ENCODE results near the gene CD163. TPM values are rescaled to one million over a fixed set of nuclear protein-coding genes. Genes with fewer than 3 reads are reported as not detected.
"Not testable (repeated sequence)": the region's sequence is repeated elsewhere in the genome, so short reads cannot be mapped to it uniquely, and the experiment has no call there.

CD163 gene
- polyA plus RNA-seq, 1 donor, result 14.5 TPM

DNA sequence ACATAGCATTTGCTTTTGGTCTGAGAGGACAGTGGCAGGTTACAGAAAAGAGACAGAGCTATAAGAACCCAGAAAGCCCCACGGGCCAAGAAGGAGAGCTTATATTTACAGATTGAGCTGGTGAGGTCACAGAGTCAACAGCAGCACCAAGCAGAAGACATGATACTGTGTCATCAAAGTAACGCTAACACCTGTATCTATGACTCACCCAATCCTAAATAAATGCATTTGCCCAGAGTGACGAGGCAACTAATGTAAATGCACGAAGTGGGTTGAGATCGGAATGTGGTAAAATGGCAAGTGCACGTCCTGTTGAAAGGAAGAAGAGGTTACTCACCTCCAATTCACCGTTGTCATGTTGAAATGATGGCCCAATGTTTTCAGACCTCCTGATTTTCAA lies 52.9 kb downstream of the CD163 start:
- DNase-seq (ENCODE audit: low read depth), result no peak

DNA sequence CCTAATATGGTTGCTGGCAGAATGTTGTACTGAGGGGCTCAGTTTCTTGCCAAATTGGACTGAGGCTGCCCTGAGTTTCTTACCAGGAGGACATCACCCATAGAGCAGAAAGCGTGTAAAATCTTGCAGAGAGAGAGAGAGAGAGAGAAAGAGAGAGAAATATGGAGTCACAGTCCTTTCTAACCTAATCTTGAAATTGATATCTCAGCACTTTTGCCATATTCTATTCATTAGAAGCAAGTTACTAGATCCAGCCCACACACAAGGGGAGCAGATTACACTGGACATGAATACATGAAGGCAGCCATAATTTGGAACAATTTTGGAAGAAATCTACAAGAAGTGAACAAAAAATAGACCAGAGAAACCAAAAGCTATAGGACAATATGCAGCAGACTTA lies 55.5 kb downstream of the CD163 start:
- no peak for DNase-seq (ENCODE audit: low read depth)

DNA sequence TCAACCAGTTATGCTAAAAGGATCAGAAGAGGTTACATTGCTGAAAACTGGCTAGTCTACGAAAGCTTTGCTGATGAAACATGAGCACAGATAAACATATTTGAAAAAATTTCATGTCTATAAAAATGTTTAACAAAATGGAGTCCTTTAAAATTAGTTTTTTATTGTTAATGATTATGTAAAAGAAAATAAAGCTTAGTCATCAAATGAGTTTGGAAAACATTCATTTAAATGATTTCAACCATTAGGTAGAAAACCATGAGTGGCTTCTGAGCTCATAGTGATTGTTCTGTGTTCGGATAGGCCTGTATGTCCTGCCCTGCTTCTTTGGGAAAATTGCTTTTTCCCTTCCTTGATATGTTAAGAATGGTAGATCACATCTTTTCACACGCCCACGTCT lies 59.0 kb downstream of the CD163 start:
- no peak for DNase-seq (ENCODE audit: low read depth)

DNA sequence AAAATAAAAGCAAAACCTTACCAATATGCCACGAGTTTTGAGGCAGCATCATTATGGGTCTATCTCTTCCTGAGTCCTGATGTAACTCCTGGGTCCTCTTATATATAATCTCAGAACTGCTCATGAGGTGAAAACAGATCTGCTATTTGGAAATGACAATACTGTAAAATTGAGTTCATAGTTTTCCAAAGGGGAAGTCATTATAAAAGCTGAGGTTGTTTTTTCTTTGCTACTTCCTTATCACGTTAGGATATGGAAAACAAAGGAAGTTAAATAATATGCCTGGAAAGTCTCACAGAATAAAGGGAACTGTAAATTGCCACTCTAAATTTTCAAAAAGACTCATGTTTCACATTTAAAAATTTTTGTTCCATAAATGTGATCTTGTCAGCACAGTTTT lies 59.5 kb downstream of the CD163 start, which contains the start of gene CD163L1:
Gene CD163L1 (minus strand): TSS at position 78 of the 400 bp plus-strand sequence. CDS start 26 bp downstream, at position 52.
- DNase-seq (ENCODE audit: low read depth), result no peak

DNA sequence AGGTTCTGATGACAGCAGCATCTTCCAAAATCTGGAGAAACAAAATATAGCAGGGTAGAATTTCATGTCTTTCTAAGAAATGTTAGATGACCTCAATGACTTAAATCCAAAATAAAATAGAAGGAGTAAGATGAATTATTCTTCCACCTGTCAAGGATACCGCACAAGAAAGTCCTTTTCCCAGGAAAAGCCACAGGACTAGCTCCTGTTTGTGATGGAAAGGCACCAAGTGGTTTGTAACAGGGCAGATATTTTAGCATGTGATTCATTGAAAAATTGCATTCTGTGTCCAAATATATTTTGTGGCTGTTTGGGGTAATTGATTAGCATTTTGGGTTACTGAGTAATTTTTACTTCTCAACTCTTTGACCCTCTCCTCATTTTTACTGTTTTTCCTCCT lies 62.4 kb downstream of the CD163 start:
- DNase-seq (ENCODE audit: low read depth), result no peak

DNA sequence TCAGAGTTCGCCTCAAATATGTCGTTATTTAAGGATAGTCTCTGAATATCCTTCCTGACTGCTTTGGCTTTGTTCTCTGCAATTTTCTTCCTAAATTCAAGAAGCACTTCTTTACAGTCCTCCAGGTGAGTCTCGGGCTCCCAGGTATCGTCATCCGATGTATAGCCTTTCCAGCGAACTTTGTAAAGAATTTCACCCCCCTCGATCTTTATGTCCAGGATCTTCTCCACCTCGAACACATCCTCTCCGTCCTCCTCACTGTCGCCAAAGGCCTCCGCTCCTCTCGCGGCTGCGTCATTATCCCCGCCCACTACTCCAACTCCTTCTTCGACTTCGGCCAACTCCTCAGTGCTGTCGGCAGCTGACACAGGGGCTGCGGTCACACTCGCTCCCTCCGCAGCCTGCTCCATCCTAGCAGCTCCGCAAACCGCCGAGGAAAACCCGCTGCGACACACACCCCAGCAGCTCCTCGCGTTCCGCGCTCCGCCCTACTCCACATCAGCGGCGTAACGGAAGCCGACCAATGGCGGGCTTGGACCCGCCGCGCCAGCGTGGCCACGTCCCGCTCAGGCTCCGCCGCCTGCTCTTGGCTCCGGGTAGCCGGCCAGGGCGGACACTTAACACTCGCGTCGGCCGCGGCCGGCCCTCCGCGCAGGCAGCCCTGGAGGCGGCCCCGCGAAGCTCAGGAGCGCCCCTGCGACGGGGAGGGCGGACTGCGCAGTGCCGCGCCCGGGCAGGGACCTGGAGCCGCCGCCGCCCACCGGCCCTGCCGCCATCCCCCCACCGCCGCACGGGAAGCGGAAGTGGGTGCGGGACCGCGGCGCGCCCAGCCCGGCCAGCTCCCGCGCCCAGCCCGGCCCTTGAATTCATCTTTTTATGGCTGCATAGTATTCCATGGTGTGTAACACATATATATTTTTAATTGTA lies 63.7 kb downstream of the CD163 start:
- no peak for DNase-seq (ENCODE audit: low read depth)

DNA sequence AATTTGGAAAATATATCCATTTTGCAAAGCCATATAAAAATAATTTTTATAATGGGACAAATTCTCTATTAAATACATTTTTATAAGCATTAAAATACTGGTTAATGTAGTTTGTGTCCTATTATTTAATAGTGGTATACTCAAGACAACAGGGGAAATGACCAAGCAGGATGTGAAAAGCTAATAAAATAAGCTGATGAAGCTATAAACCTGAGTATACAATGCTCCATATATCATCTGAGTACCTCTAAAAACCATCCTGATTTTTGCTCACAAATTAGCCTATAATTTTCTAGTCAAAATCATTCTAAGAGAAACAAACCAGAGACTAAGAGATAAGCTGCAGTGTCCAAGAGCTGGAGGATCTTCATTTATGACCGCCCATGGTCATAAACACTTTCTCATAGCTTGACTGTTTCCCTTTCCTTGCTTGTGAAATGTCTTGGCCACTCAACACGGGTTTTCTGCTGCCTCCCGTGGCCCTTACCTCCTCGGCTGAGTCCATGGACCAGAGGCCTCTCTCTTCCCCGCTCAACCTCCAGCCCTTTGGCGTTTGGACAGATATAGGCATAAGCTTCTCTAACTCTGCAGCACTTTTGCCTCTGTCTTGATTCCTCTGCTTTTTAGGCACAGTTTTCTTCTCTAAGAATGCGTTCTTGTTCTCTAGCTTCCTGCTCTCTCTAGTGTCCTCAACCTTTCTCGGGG lies 65.1 kb downstream of the CD163 start:
- not testable (repeated sequence) for DNase-seq (ENCODE audit: low read depth)

DNA sequence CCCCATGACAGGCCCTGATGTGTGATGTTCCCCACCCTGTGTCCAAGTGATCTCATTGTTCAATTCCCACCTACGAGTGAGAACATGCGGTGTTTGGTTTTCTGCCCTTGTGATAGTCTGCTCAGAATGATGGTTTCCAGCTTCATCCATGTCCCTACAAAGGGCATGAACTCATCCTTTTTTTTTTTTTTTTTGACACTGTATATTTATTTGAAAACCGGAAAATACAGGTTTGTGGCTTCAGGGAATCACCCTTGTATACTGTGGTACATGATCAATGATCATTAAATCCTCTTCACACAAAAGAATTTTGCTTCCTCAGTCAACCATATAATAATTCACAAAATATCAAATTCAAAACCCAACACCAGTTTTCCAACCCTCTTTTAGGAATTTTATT lies 66.1 kb downstream of the CD163 start:
- not testable (repeated sequence) for DNase-seq (ENCODE audit: low read depth)

DNA sequence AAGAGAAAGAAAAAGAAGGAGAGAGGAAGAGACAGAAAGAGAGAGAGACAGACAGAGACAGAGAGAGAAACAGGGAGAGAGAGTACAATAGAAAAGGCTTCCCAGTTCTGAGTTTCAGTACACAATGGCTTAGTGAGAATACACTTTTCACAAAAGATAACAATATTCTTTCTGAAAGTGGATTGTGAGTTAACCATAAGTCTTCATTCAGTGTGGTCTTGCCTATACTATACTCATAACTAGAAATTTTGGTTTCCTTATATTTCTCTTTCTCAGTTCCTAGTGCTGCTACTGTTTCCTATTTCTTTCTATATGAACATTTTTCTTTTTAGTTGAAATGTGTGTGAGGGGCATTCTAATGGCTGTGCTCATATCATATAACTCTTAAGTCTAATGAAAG lies 68.9 kb downstream of the CD163 start:
- no peak for DNase-seq (ENCODE audit: low read depth)

DNA sequence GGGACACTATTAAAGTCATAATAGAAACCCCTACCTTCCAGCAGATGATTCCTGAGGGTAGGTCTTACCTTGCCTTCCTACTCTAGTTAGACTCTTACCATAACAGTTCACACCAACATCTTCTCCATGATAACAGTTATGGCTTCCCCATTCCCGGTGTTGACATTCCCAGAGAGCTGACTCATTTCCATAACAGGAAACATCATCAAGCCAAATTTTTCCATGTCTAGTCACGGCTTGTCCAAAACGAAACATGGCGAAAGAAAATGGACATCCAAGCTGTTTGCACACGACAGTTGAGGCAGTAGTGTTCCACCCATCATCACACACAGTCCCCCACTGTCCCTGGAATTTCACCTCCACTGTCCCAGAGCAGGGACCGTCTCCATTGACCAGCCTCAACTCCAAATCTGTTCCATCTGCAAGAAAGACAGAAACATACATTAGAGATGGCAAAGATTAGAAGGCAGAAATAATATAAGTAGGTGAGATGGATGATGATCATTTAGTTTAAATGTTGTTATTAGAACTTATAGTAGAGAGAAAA lies 70.2 kb downstream of the CD163 start:
- DNase-seq (ENCODE audit: low read depth), result no peak

DNA sequence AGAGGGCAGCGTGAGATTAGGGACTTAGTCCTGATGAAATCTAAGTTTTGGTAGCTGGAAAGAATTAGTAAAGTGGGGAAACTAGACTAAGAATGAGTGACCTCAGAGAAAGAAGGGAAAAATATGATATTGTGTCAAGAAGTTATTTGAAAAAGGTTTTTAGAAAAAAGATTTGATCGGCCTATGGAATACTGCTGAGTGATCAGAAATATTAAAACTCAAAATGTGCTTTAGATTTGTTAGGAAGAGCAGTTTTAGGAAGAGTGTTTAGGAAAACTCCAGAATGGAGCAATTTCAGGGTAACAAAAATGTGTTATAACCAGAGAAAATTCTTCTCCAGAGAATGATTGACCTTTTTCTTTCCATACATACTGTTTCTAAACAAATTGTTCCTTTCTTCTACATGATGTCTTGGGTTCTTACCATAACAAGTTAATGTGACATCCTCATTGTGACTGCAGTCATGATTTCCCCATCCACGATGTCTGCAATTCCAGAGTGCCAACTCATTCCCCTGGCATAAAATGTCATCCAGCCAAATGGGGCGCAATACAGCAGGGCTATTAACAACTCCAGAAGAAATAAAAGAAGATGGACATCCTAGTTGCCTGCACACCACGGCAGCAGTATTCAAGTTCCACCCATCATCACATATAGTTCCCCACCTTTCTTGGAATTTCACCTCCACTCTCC lies 71.4 kb downstream of the CD163 start:
- no peak for DNase-seq (ENCODE audit: low read depth)

Other genes with a start within 250 kb of the CD163 start
- 0.09 TPM for gene ACSM4, start 199.7 kb downstream of the CD163 start, polyA plus RNA-seq (ENCODE audit: insufficient read length)
- 7.4 TPM for gene CD163L1, start 59.6 kb downstream of the CD163 start, polyA plus RNA-seq (ENCODE audit: insufficient read length)
- gene APOBEC1, start 162.1 kb upstream of the CD163 start, polyA plus RNA-seq (ENCODE audit: insufficient read length), result not detected
- not detected for gene GDF3, start 192.0 kb upstream of the CD163 start, polyA plus RNA-seq (ENCODE audit: insufficient read length)
- not detected for gene DPPA3, start 207.7 kb upstream of the CD163 start, polyA plus RNA-seq (ENCODE audit: insufficient read length)
- 0.23 TPM for gene CLEC4C, start 243.6 kb upstream of the CD163 start, polyA plus RNA-seq (ENCODE audit: insufficient read length)